Parathyroid adenoma (tissue), 2 donors: ENCODE measurements around the gene RPS29.
A peak's percentile ranks its signal among the peaks of the same experiment; 100 is the strongest.

Experiments used
- H2AFZ ChIP-seq: fragments of 300-600 bp; sonication (generic); one replicate; pipeline ENCODE4 v1.7.0; 2017; ENCODE audit warnings: antibody characterized with exemption, mild to moderate bottlenecking
- H3K27ac ChIP-seq: fragments of 300-600 bp; sonication (generic); one replicate; pipeline ENCODE4 v1.7.0; 2017
- H3K27me3 ChIP-seq: fragments of 300-600 bp; sonication (generic); one replicate; pipeline ENCODE4 v1.7.0; 2017; ENCODE audit warnings: low read length; ENCODE audit not compliant: control insufficient read depth, insufficient read depth
- H3K36me3 ChIP-seq: fragments of 300-600 bp; sonication (generic); one replicate; pipeline ENCODE4 v1.7.0; 2017; ENCODE audit warnings: low read length; ENCODE audit not compliant: control insufficient read depth, insufficient read depth
- H3K4me1 ChIP-seq: fragments of 300-600 bp; sonication (generic); one replicate; pipeline ENCODE4 v1.7.0; 2017; ENCODE audit warnings: control low read depth
- H3K4me2 ChIP-seq: fragments of 300-600 bp; sonication (generic); one replicate; pipeline ENCODE4 v1.7.0; 2017; ENCODE audit warnings: low read length
- H3K4me3 ChIP-seq: fragments of 300-600 bp; sonication (generic); one replicate; pipeline ENCODE4 v1.7.0; 2017; ENCODE audit warnings: low read depth, low read length
- H3K79me2 ChIP-seq: fragments of 300-600 bp; sonication (generic); one replicate; pipeline ENCODE4 v1.7.0; 2017; ENCODE audit warnings: control low read depth
- H3K9ac ChIP-seq: fragments of 300-600 bp; sonication (generic); one replicate; pipeline ENCODE4 v1.7.0; 2017; ENCODE audit warnings: mild to moderate bottlenecking
- H3K9me3 ChIP-seq: fragments of 300-600 bp; sonication (generic); one replicate; pipeline ENCODE4 v1.7.0; 2017; ENCODE audit warnings: low read length; ENCODE audit not compliant: control insufficient read depth
- TF ChIP-seq, protein P1 (sequence below): fragments of 300-600 bp; sonication (generic); IDR thresholded peaks from one replicate; pipeline ENCODE4 v1.7.0; 2017; ENCODE audit warnings: antibody characterized with exemption, mild to moderate bottlenecking
- donor health status: primary hyperparathyroidism.

RPS29 gene

GRCh38 chr14:49612671-49613070 lies 26.5 kb upstream of the RPS29 start:
- H2AFZ ChIP-seq = no peak overlapping the region
- H3K9me3 ChIP-seq = no peaks in the 10 kb centered on the region
- no peaks in the 10 kb centered on the region for H3K27me3 ChIP-seq
- no peak overlapping the region for H3K9ac ChIP-seq
- no peaks in the 10 kb centered on the region for H3K36me3 ChIP-seq
- peaks cover 2% of the 10 kb centered on the region for H3K79me2 ChIP-seq
- TF ChIP-seq, protein P1, sequence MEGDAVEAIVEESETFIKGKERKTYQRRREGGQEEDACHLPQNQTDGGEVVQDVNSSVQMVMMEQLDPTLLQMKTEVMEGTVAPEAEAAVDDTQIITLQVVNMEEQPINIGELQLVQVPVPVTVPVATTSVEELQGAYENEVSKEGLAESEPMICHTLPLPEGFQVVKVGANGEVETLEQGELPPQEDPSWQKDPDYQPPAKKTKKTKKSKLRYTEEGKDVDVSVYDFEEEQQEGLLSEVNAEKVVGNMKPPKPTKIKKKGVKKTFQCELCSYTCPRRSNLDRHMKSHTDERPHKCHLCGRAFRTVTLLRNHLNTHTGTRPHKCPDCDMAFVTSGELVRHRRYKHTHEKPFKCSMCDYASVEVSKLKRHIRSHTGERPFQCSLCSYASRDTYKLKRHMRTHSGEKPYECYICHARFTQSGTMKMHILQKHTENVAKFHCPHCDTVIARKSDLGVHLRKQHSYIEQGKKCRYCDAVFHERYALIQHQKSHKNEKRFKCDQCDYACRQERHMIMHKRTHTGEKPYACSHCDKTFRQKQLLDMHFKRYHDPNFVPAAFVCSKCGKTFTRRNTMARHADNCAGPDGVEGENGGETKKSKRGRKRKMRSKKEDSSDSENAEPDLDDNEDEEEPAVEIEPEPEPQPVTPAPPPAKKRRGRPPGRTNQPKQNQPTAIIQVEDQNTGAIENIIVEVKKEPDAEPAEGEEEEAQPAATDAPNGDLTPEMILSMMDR = no peak
- H3K4me1 ChIP-seq = no peaks in the 10 kb centered on the region
- no peak overlapping the region for H3K4me3 ChIP-seq
- H3K4me2 ChIP-seq = no peak overlapping the region
- H3K27ac ChIP-seq = no peak overlapping the region

DNA sequence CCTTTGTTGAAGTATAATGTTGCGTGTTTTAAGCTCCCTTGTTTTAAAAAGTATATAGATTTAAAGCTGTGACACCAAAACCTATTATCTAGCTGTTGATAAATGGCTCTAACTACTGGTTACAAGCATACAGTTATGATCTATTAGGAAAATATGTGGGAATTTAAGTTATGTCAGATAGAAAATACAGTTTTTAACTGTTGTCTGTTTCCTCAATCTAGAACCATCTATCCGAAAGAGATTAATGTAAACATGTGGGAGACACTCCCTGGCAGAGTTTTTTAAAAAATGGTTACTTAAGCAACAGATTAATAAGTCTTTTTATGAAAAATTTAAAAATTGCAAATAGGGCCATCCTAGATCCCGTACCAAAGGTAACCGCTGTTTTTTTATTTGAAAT lies 26.1 kb upstream of the RPS29 start:
- Histone ChIP-seq H2AFZ (no peak overlapping the region), H3K27ac (no peak overlapping the region), H3K4me1 (no peaks in the 10 kb centered on the region), H3K4me2 (no peak overlapping the region), H3K27me3 (no peaks in the 10 kb centered on the region), H3K79me2 (peaks cover 2% of the 10 kb centered on the region), H3K9ac (no peak overlapping the region), H3K36me3 (no peaks in the 10 kb centered on the region), H3K4me3 (no peak overlapping the region), H3K9me3 (no peaks in the 10 kb centered on the region)
- TF ChIP-seq, protein P1 = no peak

- no peaks in the 10 kb centered on the region for H3K4me1 ChIP-seq
- H3K4me3 ChIP-seq = no peak overlapping the region
- peaks cover 2% of the 10 kb centered on the region for H3K79me2 ChIP-seq
- no peak overlapping the region for H3K27ac ChIP-seq
- no peak overlapping the region for H3K9ac ChIP-seq
- no peak overlapping the region for H3K4me2 ChIP-seq
- TF ChIP-seq, protein P1 = no peak
- H3K36me3 ChIP-seq = no peaks in the 10 kb centered on the region
- H3K27me3 ChIP-seq = no peaks in the 10 kb centered on the region
- H3K9me3 ChIP-seq = no peaks in the 10 kb centered on the region
- H2AFZ ChIP-seq = no peak overlapping the region
Measured at GRCh38 chr14:49607583-49607982, 21.4 kb upstream of the RPS29 start.

DNA sequence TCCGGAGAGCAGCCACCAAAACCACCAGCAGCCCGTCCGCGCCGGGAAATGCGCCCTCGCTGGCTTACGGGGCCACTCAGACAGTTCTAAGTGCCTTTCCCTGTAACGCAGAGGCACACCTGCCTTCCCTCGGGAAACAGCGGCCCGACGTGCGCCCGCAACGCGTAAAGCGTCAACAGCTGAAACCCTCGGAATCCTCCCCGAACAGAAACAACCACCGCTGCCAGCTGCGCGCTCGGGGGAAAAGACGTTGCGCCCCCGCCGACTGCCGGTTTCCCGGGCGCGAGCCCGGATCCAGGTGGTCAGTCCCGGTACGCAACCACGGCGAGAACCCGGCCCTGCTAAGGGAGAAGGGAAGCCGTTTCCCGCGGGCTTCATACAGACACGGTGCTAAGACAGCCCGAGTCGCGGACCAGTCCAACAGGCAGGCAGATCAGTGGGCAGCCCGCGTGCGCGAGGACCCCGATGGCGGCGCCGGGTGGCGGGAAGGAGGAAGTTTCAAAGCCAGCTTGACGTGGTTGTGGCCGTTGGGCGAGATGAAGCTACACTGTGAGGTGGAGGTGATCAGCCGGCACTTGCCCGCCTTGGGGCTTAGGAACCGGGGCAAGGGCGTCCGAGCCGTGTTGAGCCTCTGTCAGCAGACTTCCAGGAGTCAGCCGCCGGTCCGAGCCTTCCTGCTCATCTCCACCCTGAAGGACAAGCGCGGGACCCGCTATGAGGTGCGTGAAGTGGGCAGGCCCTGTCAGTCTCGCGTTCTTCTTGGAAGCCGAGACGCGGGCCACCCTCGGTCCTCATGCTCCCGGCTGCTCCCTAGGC lies 12.5 kb upstream of the RPS29 start, which contains the start of gene LRR1:
LRR1 (plus strand) TSS at position 456 of the 816 bp plus-strand sequence; CDS start at position 537, 81 bp downstream.
- Histone ChIP-seq H3K4me3 (peak within 1 kb of the TSS; percentile 77), H3K27ac (peak within 1 kb of the TSS; percentile 99), H2AFZ (peak within 1 kb of the TSS; percentile 98), H3K9me3 (no peaks in the 10 kb centered on the region), H3K4me1 (no peaks in the 10 kb centered on the region), H3K9ac (peak within 1 kb of the TSS; percentile 94), H3K79me2 (no peaks in the 10 kb centered on the region), H3K27me3 (no peaks in the 10 kb centered on the region), H3K36me3 (no peaks in the 10 kb centered on the region), H3K4me2 (peak within 1 kb of the TSS; percentile 92)
- TF ChIP-seq, protein P1 = peak; percentile 23

DNA sequence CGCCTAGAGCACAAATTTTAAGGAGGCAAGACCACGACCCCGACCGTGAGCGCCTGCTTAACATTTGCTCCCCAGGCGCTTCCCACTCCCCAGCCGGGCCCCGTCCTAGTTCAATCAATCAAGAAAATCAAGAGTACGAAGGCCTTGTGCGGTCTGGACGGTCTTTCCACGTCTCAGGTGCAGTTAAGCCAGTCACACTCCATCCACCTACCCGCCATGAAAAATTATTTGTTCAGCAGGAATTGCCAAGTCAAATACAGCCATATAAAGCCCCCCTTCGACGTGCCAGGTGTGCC lies 12.0 kb upstream of the RPS29 start:
- Histone ChIP-seq H2AFZ (peak overlapping the region; percentile 98), H3K27ac (peak overlapping the region; percentile 99), H3K27me3 (no peaks in the 10 kb centered on the region), H3K79me2 (no peaks in the 10 kb centered on the region), H3K9me3 (no peaks in the 10 kb centered on the region), H3K4me2 (peak overlapping the region; percentile 92), H3K36me3 (no peaks in the 10 kb centered on the region), H3K4me1 (no peaks in the 10 kb centered on the region), H3K4me3 (peak overlapping the region; percentile 77), H3K9ac (peak overlapping the region; percentile 94)
- TF ChIP-seq, protein P1 = no peak
